ENCODE data around the gene VAT1.

VAT1 gene

GRCh38 chr17:43027091-43028032 lies 5.2 kb upstream of the VAT1 start:
- no peak for DNase-seq (ENCODE audit: low read depth)

- no peak for DNase-seq (ENCODE audit: low read depth)
Measured at GRCh38 chr17:43026595-43026994, 4.4 kb upstream of the VAT1 start.

GRCh38 chr17:43025766-43026537 lies 3.8 kb upstream of the VAT1 start:
- DNase-seq (ENCODE audit: low read depth) = no peak

- no peak for DNase-seq (ENCODE audit: low read depth)
Measured at GRCh38 chr17:43025290-43025657, 3.1 kb upstream of the VAT1 start.

- peak; percentile 97 for DNase-seq (ENCODE audit: low read depth)
Measured at GRCh38 chr17:43024407-43025289, 2.5 kb upstream of the VAT1 start, which contains the start of gene RND2. RND2 (plus strand) TSS chr17:43025231; CDS start chr17:43025348, 117 bp downstream.

- peak; percentile 71 for DNase-seq (ENCODE audit: low read depth)
Measured at GRCh38 chr17:43020789-43021740, 1.1 kb downstream of the VAT1 start.

- peak; percentile 64 for DNase-seq (ENCODE audit: low read depth)
Measured at GRCh38 chr17:43020030-43020621, 2.1 kb downstream of the VAT1 start.

- DNase-seq (ENCODE audit: low read depth) = peak; percentile 52
Measured at GRCh38 chr17:43019418-43019817, 2.8 kb downstream of the VAT1 start.

- DNase-seq (ENCODE audit: low read depth) = peak; percentile 87
Measured at GRCh38 chr17:43018932-43019331, 3.3 kb downstream of the VAT1 start.

GRCh38 chr17:43018008-43018853 lies 4.0 kb downstream of the VAT1 start:
- DNase-seq (ENCODE audit: low read depth) = no peak

- DNase-seq (ENCODE audit: low read depth) = no peak
Measured at GRCh38 chr17:43016216-43016615, 6.0 kb downstream of the VAT1 start.

GRCh38 chr17:43015579-43015978 lies 6.6 kb downstream of the VAT1 start:
- no peak for DNase-seq (ENCODE audit: low read depth)

- DNase-seq (ENCODE audit: low read depth) = no peak
Measured at GRCh38 chr17:43014649-43015542, 7.3 kb downstream of the VAT1 start.

GRCh38 chr17:43014020-43014648 lies 8.1 kb downstream of the VAT1 start:
- DNase-seq (ENCODE audit: low read depth) = no peak

- no peak for DNase-seq (ENCODE audit: low read depth)
Measured at GRCh38 chr17:43013296-43013695, 8.9 kb downstream of the VAT1 start.

GRCh38 chr17:43011728-43012472 lies 10.3 kb downstream of the VAT1 start:
- no peak for DNase-seq (ENCODE audit: low read depth)

GRCh38 chr17:43010667-43011308 lies 11.4 kb downstream of the VAT1 start:
- no peak for DNase-seq (ENCODE audit: low read depth)
